HEK293 (cell line): ENCODE measurements around the gene ST8SIA4.

Experiments
- KLF9 ChIP-seq: fragments of 450-650 bp; formaldehyde crosslinking; IDR thresholded peaks from 2 replicates; pipeline ENCODE4 v1.5.1; 2016; ENCODE audit warnings: missing biosample characterization, missing genetic modification characterization, low read depth
- TCF7L2 ChIP-seq: IDR thresholded peaks from 2 replicates; pipeline ENCODE4 v1.6.1; 2011; ENCODE audit warnings: low read depth, mild to moderate bottlenecking, inconsistent platforms, low read length, moderate library complexity, borderline replicate concordance
- ZBTB8A ChIP-seq: fragments of 450-650 bp; formaldehyde crosslinking; IDR thresholded peaks from 2 replicates; pipeline ENCODE4 v1.5.1; 2016; ENCODE audit warnings: missing biosample characterization, missing genetic modification characterization
- ZNF302 ChIP-seq: fragments of 450-650 bp; formaldehyde crosslinking; IDR thresholded peaks from 2 replicates; pipeline ENCODE4 v1.5.1; 2016; ENCODE audit warnings: missing biosample characterization, missing genetic modification characterization, low read depth
- TF ChIP-seq, protein P1 (sequence below): fragments of 450-650 bp; formaldehyde crosslinking; IDR thresholded peaks from 2 replicates; pipeline ENCODE4 v1.5.1; 2016; ENCODE audit warnings: missing biosample characterization, missing genetic modification characterization
- TF ChIP-seq, protein P2 (sequence below): fragments of 450-650 bp; formaldehyde crosslinking; IDR thresholded peaks from 2 replicates; pipeline ENCODE4 v1.5.1; 2016; ENCODE audit warnings: missing biosample characterization, missing genetic modification characterization
- TF ChIP-seq, protein P3 (sequence below): fragments of 450-650 bp; formaldehyde crosslinking; IDR thresholded peaks from 2 replicates; pipeline ENCODE4 v1.5.1; 2017; ENCODE audit warnings: missing biosample characterization, mild to moderate bottlenecking, missing genetic modification characterization, moderate library complexity
- TF ChIP-seq, protein P4 (sequence below): fragments of 450-650 bp; formaldehyde crosslinking; conservative IDR thresholded peaks from 2 replicates; pipeline ENCODE4 v1.5.1; 2016; ENCODE audit warnings: low read depth, missing biosample characterization, missing genetic modification characterization

DNA sequence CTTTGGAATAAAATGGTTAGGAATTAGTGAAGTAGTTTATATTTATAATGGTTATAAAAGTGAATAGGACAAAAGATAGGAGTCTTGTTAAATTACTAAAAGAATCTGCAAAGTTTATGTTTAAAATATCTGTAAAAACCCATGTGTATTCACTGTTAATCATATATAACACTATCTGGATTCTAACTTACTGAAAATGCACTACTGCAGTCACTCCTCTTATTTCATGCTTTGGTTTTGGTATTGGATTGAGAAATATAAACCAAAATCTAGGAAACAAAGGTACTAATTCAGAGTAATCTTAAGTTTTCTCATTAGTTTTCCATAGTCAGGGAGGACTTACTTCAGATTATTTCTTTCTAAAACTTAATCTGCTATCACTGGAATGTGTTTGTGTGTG is 49.5 kb downstream of the ST8SIA4 start:
- TF ChIP-seq ZBTB8A = no peak
- TF ChIP-seq, protein P1, sequence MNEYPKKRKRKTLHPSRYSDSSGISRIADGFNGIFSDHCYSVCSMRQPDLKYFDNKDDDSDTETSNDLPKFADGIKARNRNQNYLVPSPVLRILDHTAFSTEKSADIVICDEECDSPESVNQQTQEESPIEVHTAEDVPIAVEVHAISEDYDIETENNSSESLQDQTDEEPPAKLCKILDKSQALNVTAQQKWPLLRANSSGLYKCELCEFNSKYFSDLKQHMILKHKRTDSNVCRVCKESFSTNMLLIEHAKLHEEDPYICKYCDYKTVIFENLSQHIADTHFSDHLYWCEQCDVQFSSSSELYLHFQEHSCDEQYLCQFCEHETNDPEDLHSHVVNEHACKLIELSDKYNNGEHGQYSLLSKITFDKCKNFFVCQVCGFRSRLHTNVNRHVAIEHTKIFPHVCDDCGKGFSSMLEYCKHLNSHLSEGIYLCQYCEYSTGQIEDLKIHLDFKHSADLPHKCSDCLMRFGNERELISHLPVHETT = no peak
- TF ChIP-seq TCF7L2 = no peak
- no peak for TF ChIP-seq KLF9 (tag by site-specific recombination)
- TF ChIP-seq, protein P2, sequence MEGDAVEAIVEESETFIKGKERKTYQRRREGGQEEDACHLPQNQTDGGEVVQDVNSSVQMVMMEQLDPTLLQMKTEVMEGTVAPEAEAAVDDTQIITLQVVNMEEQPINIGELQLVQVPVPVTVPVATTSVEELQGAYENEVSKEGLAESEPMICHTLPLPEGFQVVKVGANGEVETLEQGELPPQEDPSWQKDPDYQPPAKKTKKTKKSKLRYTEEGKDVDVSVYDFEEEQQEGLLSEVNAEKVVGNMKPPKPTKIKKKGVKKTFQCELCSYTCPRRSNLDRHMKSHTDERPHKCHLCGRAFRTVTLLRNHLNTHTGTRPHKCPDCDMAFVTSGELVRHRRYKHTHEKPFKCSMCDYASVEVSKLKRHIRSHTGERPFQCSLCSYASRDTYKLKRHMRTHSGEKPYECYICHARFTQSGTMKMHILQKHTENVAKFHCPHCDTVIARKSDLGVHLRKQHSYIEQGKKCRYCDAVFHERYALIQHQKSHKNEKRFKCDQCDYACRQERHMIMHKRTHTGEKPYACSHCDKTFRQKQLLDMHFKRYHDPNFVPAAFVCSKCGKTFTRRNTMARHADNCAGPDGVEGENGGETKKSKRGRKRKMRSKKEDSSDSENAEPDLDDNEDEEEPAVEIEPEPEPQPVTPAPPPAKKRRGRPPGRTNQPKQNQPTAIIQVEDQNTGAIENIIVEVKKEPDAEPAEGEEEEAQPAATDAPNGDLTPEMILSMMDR (tag by site-specific recombination) = no peak
- TF ChIP-seq, protein P3, sequence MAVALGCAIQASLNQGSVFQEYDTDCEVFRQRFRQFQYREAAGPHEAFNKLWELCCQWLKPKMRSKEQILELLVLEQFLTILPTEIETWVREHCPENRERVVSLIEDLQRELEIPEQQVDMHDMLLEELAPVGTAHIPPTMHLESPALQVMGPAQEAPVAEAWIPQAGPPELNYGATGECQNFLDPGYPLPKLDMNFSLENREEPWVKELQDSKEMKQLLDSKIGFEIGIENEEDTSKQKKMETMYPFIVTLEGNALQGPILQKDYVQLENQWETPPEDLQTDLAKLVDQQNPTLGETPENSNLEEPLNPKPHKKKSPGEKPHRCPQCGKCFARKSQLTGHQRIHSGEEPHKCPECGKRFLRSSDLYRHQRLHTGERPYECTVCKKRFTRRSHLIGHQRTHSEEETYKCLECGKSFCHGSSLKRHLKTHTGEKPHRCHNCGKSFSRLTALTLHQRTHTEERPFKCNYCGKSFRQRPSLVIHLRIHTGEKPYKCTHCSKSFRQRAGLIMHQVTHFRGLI = no peak
- TF ChIP-seq, protein P4, sequence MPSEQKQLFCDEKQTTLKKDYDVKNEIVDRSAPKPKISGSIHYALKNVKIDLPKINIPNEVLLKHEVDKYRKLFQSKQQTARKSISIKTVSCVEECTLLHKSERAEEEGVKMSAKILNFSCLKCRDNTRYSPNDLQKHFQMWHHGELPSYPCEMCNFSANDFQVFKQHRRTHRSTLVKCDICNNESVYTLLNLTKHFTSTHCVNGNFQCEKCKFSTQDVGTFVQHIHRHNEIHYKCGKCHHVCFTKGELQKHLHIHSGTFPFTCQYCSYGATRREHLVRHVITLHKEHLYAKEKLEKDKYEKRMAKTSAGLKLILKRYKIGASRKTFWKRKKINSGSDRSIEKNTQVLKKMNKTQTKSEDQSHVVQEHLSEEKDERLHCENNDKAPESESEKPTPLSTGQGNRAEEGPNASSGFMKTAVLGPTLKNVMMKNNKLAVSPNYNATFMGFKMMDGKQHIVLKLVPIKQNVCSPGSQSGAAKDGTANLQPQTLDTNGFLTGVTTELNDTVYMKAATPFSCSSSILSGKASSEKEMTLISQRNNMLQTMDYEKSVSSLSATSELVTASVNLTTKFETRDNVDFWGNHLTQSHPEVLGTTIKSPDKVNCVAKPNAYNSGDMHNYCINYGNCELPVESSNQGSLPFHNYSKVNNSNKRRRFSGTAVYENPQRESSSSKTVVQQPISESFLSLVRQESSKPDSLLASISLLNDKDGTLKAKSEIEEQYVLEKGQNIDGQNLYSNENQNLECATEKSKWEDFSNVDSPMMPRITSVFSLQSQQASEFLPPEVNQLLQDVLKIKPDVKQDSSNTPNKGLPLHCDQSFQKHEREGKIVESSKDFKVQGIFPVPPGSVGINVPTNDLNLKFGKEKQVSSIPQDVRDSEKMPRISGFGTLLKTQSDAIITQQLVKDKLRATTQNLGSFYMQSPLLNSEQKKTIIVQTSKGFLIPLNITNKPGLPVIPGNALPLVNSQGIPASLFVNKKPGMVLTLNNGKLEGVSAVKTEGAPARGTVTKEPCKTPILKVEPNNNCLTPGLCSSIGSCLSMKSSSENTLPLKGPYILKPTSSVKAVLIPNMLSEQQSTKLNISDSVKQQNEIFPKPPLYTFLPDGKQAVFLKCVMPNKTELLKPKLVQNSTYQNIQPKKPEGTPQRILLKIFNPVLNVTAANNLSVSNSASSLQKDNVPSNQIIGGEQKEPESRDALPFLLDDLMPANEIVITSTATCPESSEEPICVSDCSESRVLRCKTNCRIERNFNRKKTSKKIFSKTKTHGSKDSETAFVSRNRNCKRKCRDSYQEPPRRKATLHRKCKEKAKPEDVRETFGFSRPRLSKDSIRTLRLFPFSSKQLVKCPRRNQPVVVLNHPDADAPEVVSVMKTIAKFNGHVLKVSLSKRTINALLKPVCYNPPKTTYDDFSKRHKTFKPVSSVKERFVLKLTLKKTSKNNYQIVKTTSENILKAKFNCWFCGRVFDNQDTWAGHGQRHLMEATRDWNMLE (tag by site-specific recombination) = no peak
- TF ChIP-seq ZNF302 = no peak
